ENCODE data around the gene THG1L.
"Not testable (repeated sequence)": the region's sequence is repeated elsewhere in the genome, so short reads cannot be mapped to it uniquely, and the experiment has no call there.

- TF ChIP-seq CTCF, POLR2A, EP300 (IDR thresholded peaks at IDR 0.05): not testable (repeated sequence)
These were observed 4.6 kb upstream of the THG1L start for GRCh38 chr5:157726607-157727006.
